GM21423 (cell line): ENCODE results near the gene CCSER2.
A peak's percentile ranks its signal among the peaks of the same experiment; 100 is the strongest.
"Not testable (repeated sequence)": the region's sequence is repeated elsewhere in the genome, so short reads cannot be mapped to it uniquely, and the experiment has no call there.

Experiments
- ATAC-seq: cut with Tn5 transposase; IDR thresholded peaks from one replicate; pipeline ENCODE4 v1.9.1; 2021; ENCODE audit warnings: mild to moderate bottlenecking, moderate library complexity; ENCODE audit not compliant: unreplicated experiment

CCSER2 gene

DNA sequence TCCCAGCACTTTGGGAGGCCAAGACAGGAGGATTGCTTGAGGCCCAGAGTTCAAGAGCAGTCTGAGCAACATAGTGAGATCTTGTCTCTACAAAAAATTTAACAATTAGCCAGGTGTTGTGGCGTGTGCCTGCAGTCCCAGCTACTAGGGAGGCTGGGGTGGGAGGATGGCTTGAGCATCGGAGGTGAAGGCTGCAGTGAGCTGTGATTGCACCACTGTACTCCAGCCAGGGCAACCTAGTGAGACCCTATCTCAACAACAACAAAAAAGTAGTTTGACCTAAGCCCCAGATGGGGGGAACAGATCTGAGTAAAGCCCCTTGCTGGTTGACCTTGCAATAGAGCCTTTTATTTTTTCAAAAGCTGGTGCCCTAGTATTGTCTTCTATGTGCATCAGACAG lies 15.6 kb upstream of the CCSER2 start:
- no peak for ATAC-seq

DNA sequence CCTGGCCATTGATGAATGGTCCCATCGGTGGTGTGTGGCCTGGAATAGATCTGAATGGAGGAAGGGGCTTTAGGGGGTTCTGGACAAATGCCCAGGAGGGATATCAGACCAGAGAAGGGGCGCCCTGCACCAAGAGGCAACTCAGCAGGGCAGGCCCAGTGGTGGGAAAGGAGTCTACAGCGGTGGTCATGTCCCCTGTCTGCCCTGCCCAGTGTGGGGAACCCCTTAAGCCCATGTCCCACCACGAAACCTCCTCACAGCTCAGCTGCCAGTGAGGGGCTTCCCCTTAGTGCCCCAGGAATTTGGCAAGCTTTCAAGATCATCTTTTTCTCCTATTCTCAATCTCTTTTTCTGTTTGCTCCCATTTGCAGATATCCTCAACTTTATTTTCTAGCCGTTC lies 14.1 kb upstream of the CCSER2 start:
- ATAC-seq: no peak

DNA sequence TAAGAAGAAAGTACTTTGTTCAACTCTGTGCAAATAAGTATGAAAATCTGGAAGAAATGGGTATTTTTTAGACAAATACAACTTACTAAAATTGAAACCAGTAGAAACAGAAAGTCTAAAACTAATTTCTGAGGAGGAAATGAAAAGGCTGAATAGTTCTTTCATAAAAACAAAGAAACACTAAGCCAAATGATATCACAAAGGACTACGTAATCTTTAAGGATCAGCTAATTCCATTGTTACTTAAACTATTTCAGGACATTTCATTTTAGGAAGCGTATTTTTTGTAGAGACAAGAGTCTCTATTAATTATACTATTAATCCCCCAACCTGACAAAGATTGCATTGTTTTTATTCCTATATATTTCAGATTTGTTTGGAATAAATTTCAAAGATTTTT lies 11.2 kb upstream of the CCSER2 start:
- ATAC-seq: peak; percentile 77

GRCh38 chr10:84321902-84322301 lies 6.5 kb upstream of the CCSER2 start:
- ATAC-seq: no peak

- ATAC-seq: not testable (repeated sequence)
These were observed 4.8 kb upstream of the CCSER2 start for GRCh38 chr10:84323566-84323965.

GRCh38 chr10:84326995-84327394 lies 1.4 kb upstream of the CCSER2 start:
- ATAC-seq: not testable (repeated sequence)

DNA sequence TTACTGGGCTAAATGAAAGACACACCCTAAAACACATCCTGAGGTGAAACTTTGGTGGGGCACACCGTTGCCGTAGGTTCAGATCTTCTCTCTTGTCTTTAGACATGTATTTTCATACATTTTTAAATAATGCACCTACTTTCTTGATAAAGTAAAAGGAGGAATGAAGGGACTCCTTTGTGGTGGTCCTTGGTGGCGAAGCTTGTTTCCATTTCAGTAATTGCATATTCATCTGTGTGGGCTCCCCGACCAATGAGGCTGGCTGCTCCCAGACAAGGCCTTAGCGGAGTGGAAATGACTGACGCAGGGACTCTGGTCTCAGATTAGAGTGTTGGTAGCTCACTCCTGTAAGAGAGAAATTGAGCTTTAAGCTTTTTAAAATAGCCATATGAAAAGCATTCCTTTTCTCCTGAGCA lies 815 bp downstream of the CCSER2 start:
- ATAC-seq: peak; percentile 10

GRCh38 chr10:84329986-84330651 lies 1.7 kb downstream of the CCSER2 start:
- ATAC-seq: peak; percentile 60

DNA sequence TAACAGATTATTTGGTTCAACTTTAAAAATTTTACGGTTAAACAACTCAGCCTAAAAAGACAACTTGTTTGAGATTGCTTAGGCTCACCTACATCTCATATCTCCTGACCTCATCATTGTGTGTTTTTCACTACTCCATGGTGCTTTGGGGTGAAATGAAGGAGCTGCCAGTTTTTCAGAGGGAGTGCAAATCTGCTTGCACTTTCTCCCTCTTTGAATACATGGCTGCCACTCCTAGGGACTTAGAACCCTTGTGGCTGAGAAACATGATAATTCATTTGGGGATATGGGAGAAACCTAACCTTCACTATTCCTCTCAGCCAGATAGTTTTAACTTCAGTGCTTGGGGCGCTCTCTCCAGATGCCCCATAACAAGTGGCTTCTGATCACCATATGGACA lies 2.7 kb downstream of the CCSER2 start:
- no peak for ATAC-seq

- peak; percentile 39 for ATAC-seq
These were observed 5.6 kb downstream of the CCSER2 start for GRCh38 chr10:84333864-84334451.

DNA sequence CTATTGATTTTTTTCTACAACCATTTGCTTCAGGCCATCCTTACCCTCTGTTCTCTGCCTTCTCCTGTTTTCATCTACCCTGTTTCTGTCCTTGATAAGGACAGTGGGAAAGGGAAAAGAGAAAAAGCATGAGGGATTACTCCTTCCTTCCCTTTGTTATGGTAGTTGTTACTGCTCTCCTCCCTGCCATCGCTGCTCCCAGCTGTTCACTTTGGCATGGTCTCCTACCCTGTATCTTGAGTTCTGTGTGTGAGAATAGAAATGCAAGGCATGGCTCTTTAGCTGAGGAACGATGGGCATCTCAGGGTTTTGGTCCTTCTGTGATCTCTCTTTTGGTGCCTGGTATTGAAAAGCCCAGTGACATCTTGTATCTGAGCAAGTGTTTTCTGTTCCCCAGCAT lies 6.4 kb downstream of the CCSER2 start:
- ATAC-seq: no peak

DNA sequence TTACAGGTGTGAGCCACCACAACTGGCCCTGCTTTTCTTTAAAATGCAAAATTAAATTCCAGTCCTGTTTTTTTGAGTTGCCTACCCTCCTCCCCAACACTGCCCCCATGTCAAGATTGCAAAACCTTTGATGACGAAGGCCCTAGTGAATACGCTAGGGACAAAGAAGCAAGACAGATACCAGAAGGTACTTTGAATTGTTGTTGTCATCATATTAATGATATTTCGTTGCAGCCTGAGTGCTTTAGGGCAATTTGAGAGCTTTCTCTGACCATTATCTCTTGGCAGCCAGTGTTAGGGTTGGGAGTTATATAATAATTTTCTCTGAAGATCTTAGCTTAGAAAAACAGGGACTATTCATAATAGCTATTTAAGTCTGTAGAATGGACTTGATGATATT lies 7.1 kb downstream of the CCSER2 start:
- ATAC-seq: no peak

- no peak for ATAC-seq
These were observed 8.2 kb downstream of the CCSER2 start for GRCh38 chr10:84336406-84337090.

DNA sequence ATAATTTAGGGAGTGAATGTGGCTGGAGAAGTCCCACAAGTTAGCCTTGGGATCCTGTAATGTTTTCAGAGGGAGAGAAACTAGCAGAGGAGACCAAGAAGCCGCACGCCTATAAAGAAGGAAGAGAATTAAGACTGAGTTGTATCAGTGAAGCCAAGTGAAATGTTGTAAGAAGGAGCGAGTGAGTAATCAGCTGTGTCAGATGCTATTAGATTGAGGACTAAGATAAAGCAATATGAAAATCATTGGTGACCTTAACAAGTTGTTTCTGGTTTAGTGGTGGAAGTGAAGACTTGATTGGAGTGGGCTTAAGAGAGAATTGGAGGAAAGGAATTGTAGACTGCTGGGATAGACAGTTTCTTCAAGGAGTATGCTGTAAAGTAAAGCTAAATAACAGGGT lies 8.8 kb downstream of the CCSER2 start:
- no peak for ATAC-seq

GRCh38 chr10:84339025-84339424 lies 10.6 kb downstream of the CCSER2 start:
- no peak for ATAC-seq

DNA sequence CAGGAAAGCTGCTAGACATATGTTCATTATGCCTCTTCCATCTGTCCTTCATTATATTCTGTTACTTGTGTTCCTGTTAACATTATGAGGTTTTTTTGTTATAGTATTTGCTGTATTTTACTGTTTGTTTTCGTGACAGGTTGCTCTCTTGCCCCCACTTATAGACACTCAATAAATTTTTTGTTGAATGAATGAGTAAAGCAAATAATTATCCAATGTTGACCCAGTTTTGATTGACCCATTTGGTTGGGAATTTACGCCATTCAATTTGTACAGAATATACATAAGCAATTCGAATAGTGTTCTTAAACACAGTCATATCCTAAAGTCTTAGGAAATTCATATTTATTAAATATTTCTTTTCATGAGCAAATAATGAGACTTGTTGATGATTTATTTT lies 11.8 kb downstream of the CCSER2 start:
- ATAC-seq: no peak

GRCh38 chr10:84340632-84341537 lies 12.5 kb downstream of the CCSER2 start:
- ATAC-seq: no peak

DNA sequence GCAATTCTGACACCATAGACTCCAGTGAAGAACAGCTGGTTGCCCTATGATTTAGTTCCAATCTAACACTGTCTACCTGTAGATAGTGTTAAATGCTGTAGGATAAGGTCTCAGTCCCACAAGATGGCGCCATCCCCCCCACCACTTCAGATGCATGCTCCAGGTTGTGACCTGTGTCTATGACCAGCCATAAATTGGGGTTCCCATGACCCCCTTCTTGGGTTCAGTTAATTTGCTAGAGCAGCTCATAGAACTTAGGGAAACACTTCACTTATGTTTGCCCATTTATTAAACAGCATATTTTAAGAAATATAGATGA lies 13.1 kb downstream of the CCSER2 start:
- no peak for ATAC-seq

- ATAC-seq: no peak
These were observed 13.6 kb downstream of the CCSER2 start for GRCh38 chr10:84341983-84342382.

DNA sequence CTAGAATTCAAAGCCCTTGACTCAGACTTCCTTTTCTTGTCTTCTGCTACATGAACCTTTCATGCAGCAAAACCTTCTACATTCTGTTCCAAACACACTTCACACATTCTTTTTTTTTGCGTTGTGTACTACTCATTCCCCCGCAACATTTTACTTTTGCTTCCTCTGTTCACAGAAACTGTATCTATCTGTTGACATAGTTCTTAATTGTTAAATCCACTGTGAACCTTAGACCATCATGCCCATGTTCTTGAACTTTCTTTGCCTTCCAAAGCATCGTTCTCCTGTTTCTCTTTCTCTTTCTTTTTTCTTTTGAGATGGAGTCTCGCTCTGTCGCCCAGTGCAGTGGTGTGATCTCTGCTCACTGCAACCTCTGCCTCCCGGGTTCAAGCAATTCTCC lies 14.2 kb downstream of the CCSER2 start:
- no peak for ATAC-seq

DNA sequence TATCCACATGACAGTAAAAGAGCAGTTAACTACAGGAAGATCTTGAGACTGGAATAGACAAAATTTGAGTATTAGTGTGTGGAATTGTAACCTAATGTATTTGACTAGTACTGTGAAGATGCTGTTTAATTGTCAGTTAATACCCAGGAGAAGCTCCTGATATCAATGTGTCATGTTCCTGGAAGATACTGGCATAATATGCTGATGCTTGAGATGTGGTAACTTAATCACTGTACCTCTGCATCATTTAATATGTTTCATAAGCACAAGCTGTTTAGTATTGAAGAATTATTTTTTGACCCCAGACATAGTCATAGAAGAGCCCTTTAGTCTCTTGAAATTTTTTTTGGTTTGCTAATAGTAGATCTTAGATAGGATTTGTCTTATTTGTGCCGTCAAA lies 15.4 kb downstream of the CCSER2 start:
- ATAC-seq: no peak

DNA sequence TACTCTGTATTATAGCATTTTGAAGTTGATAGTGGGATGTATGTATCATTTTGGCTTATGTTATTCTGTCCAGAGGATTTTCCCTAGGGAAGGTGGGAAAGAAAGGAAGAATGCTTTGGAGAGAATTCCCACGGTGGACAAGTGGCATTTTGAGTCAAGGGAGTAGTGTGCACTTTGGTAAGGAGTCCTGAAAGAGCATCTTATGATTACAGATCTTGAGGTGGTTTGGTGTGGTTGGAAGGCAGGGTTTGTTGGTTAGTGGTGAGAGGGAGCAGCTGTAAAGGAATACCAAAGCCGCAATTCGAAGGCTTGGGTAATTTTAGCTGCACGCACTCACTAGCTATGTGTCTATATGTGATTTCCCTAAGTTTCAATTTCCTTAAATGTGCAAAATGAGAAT lies 16.1 kb downstream of the CCSER2 start:
- ATAC-seq: no peak
